ENCODE measurements around the gene WDR90.

The WDR90 gene

GRCh38 chr16:640614-641013 lies 8.6 kb upstream of the WDR90 start:
- no peak for DNase-seq

- no peak for DNase-seq
Measured at GRCh38 chr16:641326-642188, 7.6 kb upstream of the WDR90 start, which contains the start of gene MCRIP2. Gene MCRIP2, plus strand, starts transcription at chr16:641828. Its CDS starts 164 bp downstream, at chr16:641992.

- DNase-seq = no peak
Measured at GRCh38 chr16:642189-643049, 6.7 kb upstream of the WDR90 start.

- DNase-seq = no peak
Measured at GRCh38 chr16:643050-643368, 6.2 kb upstream of the WDR90 start.

DNA sequence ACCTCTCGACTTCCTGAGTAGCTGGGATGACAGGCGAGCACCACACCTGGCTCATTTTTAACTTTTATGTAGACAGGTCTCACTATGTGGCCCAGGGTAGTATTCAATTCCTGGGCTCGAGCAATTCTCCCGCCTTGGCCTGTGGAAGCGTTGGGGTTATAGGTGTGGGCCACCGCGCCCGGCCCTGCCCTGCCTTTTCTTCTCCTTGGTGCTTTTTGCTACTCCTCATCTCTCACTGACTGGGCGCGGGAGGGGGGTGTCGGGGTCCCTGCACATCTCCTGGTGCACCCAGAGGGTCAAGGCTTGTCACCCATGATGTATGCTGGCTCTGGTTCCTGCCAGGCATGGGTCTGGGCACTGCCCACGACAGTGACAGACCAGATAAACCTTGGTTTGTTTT lies 4.6 kb upstream of the WDR90 start:
- no peak for DNase-seq

- DNase-seq = no peak
Measured at GRCh38 chr16:645852-646678, 3.1 kb upstream of the WDR90 start.

- DNase-seq = no peak
Measured at GRCh38 chr16:646679-647172, 2.4 kb upstream of the WDR90 start.

DNA sequence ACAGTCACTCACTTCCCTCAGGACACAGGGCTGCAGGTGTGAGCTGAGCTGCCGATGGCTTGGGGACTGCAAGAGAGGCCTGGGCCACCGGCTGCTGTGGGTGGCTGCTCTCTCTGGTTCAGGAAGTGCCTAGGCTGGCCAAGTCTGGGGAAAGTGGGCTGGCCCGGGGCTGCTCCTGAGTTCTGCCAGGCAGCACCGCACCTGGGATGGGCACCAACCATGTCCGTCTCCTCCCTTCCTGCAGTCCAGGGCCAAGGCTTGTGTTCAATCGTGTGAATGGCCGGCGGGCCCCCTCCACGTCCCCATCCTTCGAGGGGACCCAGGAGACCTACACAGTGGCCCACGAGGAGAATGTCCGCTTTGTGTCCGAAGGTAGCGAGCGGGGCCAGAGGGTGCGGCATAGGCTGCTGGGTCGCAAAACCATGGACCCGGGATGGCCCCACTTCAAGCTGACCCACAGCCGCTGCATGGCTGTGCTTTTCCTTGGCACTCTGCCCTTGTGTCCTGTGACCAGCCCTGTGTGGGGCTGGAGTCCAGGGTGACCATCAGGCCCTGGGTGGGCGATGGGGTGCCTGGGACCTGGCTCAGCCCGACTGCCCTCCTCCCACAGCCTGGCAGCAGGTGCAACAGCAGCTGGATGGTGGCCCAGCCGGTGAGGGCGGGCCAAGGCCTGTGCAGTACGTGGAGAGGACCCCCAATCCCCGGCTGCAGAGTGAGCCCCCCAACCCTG lies 1.8 kb upstream of the WDR90 start:
- DNase-seq = no peak

DNA sequence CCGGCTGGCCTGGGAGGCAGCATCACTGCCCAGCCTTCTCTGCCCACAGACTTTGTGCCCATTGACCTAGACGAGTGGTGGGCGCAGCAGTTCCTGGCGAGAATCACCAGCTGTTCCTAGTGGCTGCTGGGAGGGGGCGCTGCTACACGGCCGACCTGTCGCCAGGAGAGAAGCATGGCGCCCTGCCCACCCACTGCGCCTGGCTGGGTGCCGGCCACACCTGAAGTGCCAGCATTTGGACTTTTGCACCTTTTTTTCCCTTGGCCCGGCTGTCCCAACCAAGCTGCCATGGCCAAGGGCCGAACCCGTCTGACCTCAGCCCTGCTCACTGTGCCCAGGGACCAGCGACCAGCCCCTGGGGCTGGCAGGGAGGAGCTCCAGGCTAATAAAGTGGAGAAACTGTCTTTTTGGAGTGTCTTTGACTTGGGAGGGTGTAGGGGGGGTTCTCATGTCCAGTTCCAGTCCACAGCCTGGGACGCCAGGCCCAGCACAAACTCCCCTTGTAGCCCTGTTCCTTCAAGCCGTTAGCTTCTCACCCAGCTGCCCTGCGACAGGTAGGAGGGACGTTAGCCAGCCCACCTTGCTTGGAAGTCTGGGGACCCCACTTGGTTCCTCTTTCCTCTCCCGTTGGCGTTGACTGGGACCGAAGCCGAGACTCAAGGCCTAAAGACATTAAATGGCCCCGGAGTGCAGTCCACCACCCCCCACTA lies 939 bp upstream of the WDR90 start:
- no peak for DNase-seq

DNA sequence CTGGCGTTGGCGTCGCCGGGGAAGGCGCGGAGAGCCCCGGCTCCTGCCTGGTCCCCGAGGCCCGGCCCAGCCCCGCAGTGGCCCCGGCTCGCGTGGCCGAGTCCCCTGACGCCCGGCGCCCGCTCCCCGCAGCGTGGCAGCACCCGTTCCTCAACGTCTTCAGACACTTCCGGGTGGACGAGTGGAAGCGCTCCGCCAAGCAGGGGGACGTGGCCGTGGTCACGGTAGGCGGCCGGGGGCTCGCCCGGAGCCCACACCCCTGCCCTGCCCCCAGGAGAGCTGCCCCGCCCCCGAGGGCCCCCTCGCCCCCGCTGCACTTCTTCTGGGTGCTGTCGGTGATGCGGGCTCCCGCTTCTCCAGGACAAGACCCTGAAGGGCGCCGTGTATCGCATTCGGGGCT lies 466 bp downstream of the WDR90 start:
- no peak for DNase-seq

GRCh38 chr16:651844-652243 lies 2.7 kb downstream of the WDR90 start:
- DNase-seq = no peak

GRCh38 chr16:652454-653305 lies 3.5 kb downstream of the WDR90 start:
- no peak for DNase-seq

DNA sequence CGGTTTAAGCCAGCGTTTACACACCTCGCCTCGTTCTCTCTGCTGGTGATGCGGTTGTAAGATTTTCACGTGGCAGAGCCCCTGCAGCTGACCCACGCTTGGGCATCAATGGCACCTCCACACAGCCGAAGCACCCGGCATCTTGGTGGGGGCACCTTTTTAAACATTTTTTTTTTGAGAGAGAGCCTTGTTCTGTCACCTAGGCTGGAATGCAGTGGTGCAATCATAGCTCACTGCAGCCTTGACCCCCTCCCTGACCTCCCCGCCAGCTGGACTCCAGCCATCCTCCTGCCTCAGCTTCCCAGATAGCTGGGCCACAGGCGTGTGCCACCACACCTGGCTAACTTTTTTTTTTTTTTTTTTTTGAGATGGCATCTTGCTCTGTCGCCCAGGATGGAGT lies 4.9 kb downstream of the WDR90 start:
- no peak for DNase-seq

GRCh38 chr16:657487-657886 lies 8.3 kb downstream of the WDR90 start:
- no peak for DNase-seq

- no peak for DNase-seq
Measured at GRCh38 chr16:658679-659571, 9.8 kb downstream of the WDR90 start.

- DNase-seq = no peak
Measured at GRCh38 chr16:659618-660017, 10.5 kb downstream of the WDR90 start.

DNA sequence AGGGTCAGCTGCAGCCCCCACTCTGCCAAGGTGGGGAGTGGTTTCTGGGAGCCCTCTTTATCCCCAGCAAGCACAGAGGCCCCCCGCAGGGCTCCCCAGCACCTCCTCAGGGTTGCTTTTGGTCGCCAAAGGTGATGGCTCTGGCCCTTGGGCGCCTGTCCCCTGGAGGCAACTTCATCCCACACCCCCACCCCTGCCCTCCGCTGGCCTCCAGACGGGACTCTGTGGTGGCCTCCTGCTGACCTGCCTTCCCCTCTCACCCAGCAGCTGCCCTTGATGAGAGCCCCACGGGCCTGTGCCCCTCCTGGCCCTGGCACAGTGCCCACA lies 10.9 kb downstream of the WDR90 start:
- DNase-seq = no peak

DNA sequence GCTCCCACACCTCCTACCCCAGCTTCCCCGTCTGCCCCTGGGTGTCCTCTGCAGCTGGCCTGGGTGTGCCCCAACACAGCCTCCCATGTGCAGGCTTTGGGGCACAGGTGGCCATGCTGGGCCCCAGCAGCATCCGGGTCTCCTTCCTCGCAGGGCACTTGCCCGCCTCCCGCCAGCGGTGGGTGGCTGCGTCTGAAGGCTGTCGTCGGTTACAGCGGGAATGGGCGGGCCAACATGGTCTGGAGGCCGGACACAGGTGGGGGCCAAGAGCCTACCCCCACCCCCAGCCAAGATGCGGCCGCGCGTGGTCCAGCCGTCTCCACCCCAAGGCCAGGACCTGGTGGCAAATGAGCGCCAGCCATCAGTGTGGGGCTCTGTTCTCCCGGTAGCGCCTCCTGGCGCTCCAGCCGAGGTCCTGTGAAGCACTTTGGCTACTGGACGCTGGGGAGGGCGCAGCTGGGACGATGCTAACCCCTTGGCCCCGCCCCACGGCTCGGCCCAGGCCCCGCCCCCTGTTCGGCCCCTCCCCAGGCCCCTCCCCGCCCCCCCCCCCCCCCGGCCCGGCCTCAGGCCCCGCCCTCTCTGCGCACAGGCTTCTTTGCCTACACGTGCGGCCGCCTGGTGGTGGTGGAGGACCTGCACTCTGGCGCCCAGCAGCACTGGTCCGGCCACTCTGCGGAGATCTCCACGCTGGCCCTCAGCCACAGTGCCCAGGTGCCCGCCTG lies 11.5 kb downstream of the WDR90 start:
- no peak for DNase-seq

DNA sequence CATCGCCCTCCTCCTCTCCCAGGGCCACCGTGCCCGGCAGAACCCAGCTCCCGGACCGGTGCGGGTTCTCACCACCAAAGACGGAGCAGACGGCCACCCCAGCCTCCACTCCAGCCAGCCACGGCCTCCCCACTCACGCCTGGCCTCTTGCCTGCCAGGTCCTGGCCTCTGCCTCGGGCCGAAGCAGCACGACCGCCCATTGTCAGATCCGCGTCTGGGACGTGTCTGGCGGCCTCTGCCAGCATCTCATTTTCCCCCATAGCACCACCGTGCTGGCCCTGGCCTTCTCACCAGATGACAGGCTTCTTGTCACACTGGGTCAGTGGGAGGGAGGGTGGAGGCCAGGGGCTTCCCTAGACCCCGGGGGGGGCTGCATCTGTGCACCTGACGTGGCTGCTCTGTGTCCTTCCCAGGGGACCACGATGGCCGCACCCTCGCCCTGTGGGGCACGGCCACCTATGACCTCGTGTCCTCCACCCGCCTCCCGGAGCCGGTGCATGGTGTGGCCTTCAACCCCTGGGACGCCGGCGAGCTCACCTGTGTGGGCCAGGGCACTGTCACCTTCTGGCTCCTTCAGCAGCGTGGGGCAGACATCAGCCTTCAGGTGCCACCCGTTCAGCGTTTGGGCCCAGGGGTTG lies 12.1 kb downstream of the WDR90 start:
- no peak for DNase-seq
